Stomach (tissue), 9 donors: ENCODE data around the gene RER1. TPM values are rescaled to one million over a fixed set of nuclear protein-coding genes. Genes with fewer than 3 reads are reported as not detected.

Source experiments
- DNase-seq, 2 donors: peaks; one replicate each; pipeline versions ENCODE4 v3.0.0 to v3.0.0-alpha.2; 2013 to 2019
- H3K27ac ChIP-seq, 5 donors: fragments of 200-600 bp in 4 of 5; sonication (generic) in 4 of 5; one replicate each; pipeline ENCODE4 v1.5.1; 2013 to 2019; ENCODE audit warnings: mild to moderate bottlenecking in 1 of 5, moderate library complexity in 1 of 5
- H3K27me3 ChIP-seq, 3 donors: fragments of 200-600 bp; sonication (generic); one replicate each; pipeline ENCODE4 v1.5.1; 2017 to 2019; ENCODE audit warnings: mixed run types in 1 of 3
- H3K36me3 ChIP-seq, 4 donors: fragments of 200-600 bp; sonication (generic); 1 replicate in 3 of 4; 2 replicates in 1 of 4; pipeline ENCODE4 v1.5.1; 2016 to 2019
- H3K4me1 ChIP-seq, 4 donors: fragments of 200-600 bp; sonication (generic); one replicate each; pipeline ENCODE4 v1.5.1; 2016 to 2019
- H3K4me3 ChIP-seq, 4 donors: fragments of 200-600 bp; sonication (generic) in 3 of 4; one replicate each; pipeline ENCODE4 v1.5.1; 2016 to 2019; ENCODE audit warnings: mild to moderate bottlenecking in 1 of 4
- H3K9me3 ChIP-seq, 4 donors: fragments of 200-600 bp; sonication (generic); one replicate each; pipeline ENCODE4 v1.5.1; 2016 to 2019
- CTCF ChIP-seq, 7 experiments: fragments of 450-650 bp in 4 of 7; fragments of 200-600 bp in 3 of 7; sonication (generic) in 3 of 7; IDR thresholded peaks; one replicate each; pipeline ENCODE4 v1.5.1; 2016 to 2019; ENCODE audit warnings: antibody characterized with exemption in 7 of 7, control low read depth in 2 of 7, mild to moderate bottlenecking in 1 of 7
- EP300 ChIP-seq: sonication (generic); formaldehyde crosslinking; IDR thresholded peaks from one replicate; pipeline ENCODE4 v1.6.1; 2017; ENCODE audit warnings: antibody characterized with exemption
- POLR2A ChIP-seq, 4 donors: fragments of 450-650 bp; IDR thresholded peaks; one replicate each; pipeline ENCODE4 v1.6.1; 2016; ENCODE audit warnings: antibody characterized with exemption in 4 of 4, control low read depth in 2 of 4, mild to moderate bottlenecking in 1 of 4, moderate library complexity in 1 of 4
- POLR2AphosphoS5 ChIP-seq, 3 donors: sonication (generic); formaldehyde crosslinking; IDR thresholded peaks; one replicate each; pipeline ENCODE4 v1.6.1; 2016; ENCODE audit warnings: antibody characterized with exemption in 3 of 3
- WGBS, 5 donors: extraction: QIAGEN DNeasy Blood & Tissue Kit in 3 of 5; methylation state at CpG; one replicate each; pipeline versions ENCODE4 v1.1.5 to v1.1.7; 2013 to 2018; 5-methylcytosine and 5-hydroxymethylcytosine counted together
- intact Hi-C: fragments of 100-400 bp; cut with DNase I; formaldehyde crosslinking; loops from one replicate; pipeline ENCODE4 v1.15.1; 2023; ENCODE audit warnings: low total_unique reads
- polyA plus RNA-seq, 3 donors: library from polyadenylated mRNA; stranded (reverse); fragments of 200-250 nt; gene quantifications; one replicate each; pipeline ENCODE4 v1.2.3, GENCODE V29; 2013
- total RNA-seq, 5 donors: library from RNA; depleted of rRNA; stranded (reverse); fragments of >200 nt; gene quantifications; one replicate each; pipeline versions ENCODE4 v1.1.0 to v1.2.3, GENCODE V29; 2014 to 2016
- donor health status: healthy with polysubstance abuse.
- donor health status: Bipolar disorder and iron deficiency.
- donor health status: healthy.

The RER1 gene
- total and polyA plus RNA-seq, 8 donors, result 38.2 to 73.6 (median 66.7) TPM

GRCh38 chr1:2344121-2344681 lies 47.4 kb upstream of the RER1 start:
- WGBS, 5 donors, result 86 to 88% (median 87%) methylated on average over 14 to 24 of the region's 24 CpGs
- H3K4me3 ChIP-seq, result no peak overlapping the region
- intact Hi-C loops, result no loop called here

GRCh38 chr1:2344744-2345296 lies 46.8 kb upstream of the RER1 start:
- H3K27ac ChIP-seq, result no peak overlapping the region
- intact Hi-C loops, result no loop called here
- H3K4me1 ChIP-seq, result no peaks in the 10 kb centered on the region
- no peak for DNase-seq
- H3K27me3 ChIP-seq, result no peaks in the 10 kb centered on the region
- no peak overlapping the region for H3K4me3 ChIP-seq
- H3K36me3 ChIP-seq, result no peaks in the 10 kb centered on the region
- 91 to 95% (median 92%) methylated on average over 19 to 29 of the region's 29 CpGs for WGBS, 5 donors
- TF ChIP-seq CTCF (IDR thresholded peaks at IDR 0.05) (no peak), EP300 (no peak), POLR2AphosphoS5 (IDR thresholded peaks at IDR 0.05) (no peak)
- H3K9me3 ChIP-seq, result no peaks in the 10 kb centered on the region

More at GRCh38 chr1:2344121-2344681, 47.4 kb upstream of the RER1 start:
- TF ChIP-seq POLR2AphosphoS5 (IDR thresholded peaks at IDR 0.05) (no peak), POLR2A (IDR thresholded peaks at IDR 0.05) (no peak), EP300 (no peak), CTCF (IDR thresholded peaks at IDR 0.05) (no peak)
- no peak for DNase-seq
- Histone ChIP-seq H3K27me3 (no peaks in the 10 kb centered on the region), H3K9me3 (no peaks in the 10 kb centered on the region), H3K4me1 (no peaks in the 10 kb centered on the region), H3K36me3 (no peaks in the 10 kb centered on the region), H3K27ac (no peak overlapping the region)

- Histone ChIP-seq H3K36me3 (no peaks in the 10 kb centered on the region), H3K4me3 (no peak overlapping the region), H3K9me3 (no peaks in the 10 kb centered on the region), H3K4me1 (no peaks in the 10 kb centered on the region), H3K27ac (no peak overlapping the region), H3K27me3 (no peaks in the 10 kb centered on the region)
- DNase-seq, result no peak
- intact Hi-C loops, result no loop called here
- 79 to 83% (median 82%) methylated on average over 11 to 24 of the region's 24 CpGs for WGBS, 5 donors
- no peak for TF ChIP-seq POLR2A (IDR thresholded peaks at IDR 0.05)
- no peak for TF ChIP-seq POLR2AphosphoS5 (IDR thresholded peaks at IDR 0.05)
- no peak for TF ChIP-seq EP300
- no peak for TF ChIP-seq CTCF (IDR thresholded peaks at IDR 0.05)
Observed at GRCh38 chr1:2345297-2346075, 46.2 kb upstream of the RER1 start.

- no peak overlapping the region for H3K4me3 ChIP-seq
- WGBS, 5 donors, result 80 to 90% (median 86%) methylated on average over 11 to 17 of the region's 17 CpGs
- no peaks in the 10 kb centered on the region for H3K36me3 ChIP-seq
- intact Hi-C loops, result no loop called here
- no peaks in the 10 kb centered on the region for H3K4me1 ChIP-seq
- no peaks in the 10 kb centered on the region for H3K9me3 ChIP-seq
- H3K27me3 ChIP-seq, result no peaks in the 10 kb centered on the region
- no peak for DNase-seq
- no peak overlapping the region for H3K27ac ChIP-seq
- no peak for TF ChIP-seq POLR2AphosphoS5 (IDR thresholded peaks at IDR 0.05)
- no peak for TF ChIP-seq EP300
- TF ChIP-seq POLR2A (IDR thresholded peaks at IDR 0.05), result no peak
- no peak for TF ChIP-seq CTCF (IDR thresholded peaks at IDR 0.05)
Observed at GRCh38 chr1:2346691-2347408, 44.8 kb upstream of the RER1 start.
